Hepatocyte (in vitro differentiated cells): ENCODE data around the gene ACSL4. TPM values are rescaled to one million over a fixed set of nuclear protein-coding genes. Genes with fewer than 3 reads are reported as not detected.

Source experiments
- DNase-seq: peaks from one replicate; pipeline ENCODE4 v3.0.0-alpha.2; 2016; ENCODE audit warnings: low spot score
- H2AFZ ChIP-seq: fragments of 200-600 bp; sonication (generic); 2 replicates; pipeline ENCODE4 v1.6.0; 2016; ENCODE audit warnings: antibody characterized with exemption, mild to moderate bottlenecking
- H3K27ac ChIP-seq: fragments of 200-600 bp; sonication (generic); 2 replicates; pipeline ENCODE4 v1.5.1; 2016; ENCODE audit warnings: mild to moderate bottlenecking
- H3K27me3 ChIP-seq: fragments of 200-600 bp; sonication (generic); 2 replicates; pipeline ENCODE4 v1.6.1; 2016
- H3K36me3 ChIP-seq: fragments of 200-600 bp; sonication (generic); replicated peaks from 2 replicates; pipeline ENCODE4 v1.5.1; 2016; ENCODE audit warnings: low read depth; ENCODE audit not compliant: insufficient read depth
- H3K4me1 ChIP-seq: fragments of 200-600 bp; sonication (generic); 2 replicates; pipeline ENCODE4 v1.5.1; 2016; ENCODE audit warnings: mild to moderate bottlenecking, moderate library complexity; ENCODE audit not compliant: insufficient read depth
- H3K4me2 ChIP-seq: fragments of 200-600 bp; sonication (generic); 2 replicates; pipeline ENCODE4 v1.6.0; 2016
- H3K4me3 ChIP-seq: fragments of 200-600 bp; sonication (generic); 2 replicates; pipeline ENCODE4 v1.5.1; 2016; ENCODE audit warnings: mild to moderate bottlenecking
- H3K79me2 ChIP-seq: fragments of 200-600 bp; sonication (generic); 2 replicates; pipeline ENCODE4 v1.6.0; 2017; ENCODE audit warnings: mild to moderate bottlenecking
- H3K9me2 ChIP-seq: fragments of 200-600 bp; sonication (generic); replicated peaks from 2 replicates; pipeline ENCODE4 v1.6.0; 2017; ENCODE audit warnings: mild to moderate bottlenecking; ENCODE audit not compliant: insufficient read depth
- H3K9me3 ChIP-seq: fragments of 200-600 bp; sonication (generic); 2 replicates; pipeline ENCODE4 v1.5.1; 2016; ENCODE audit warnings: low read depth, mild to moderate bottlenecking
- H4K20me1 ChIP-seq: fragments of 200-600 bp; sonication (generic); 2 replicates; pipeline ENCODE4 v1.6.0; 2016; ENCODE audit warnings: mild to moderate bottlenecking; ENCODE audit not compliant: insufficient read depth, poor library complexity, severe bottlenecking
- CTCF ChIP-seq: fragments of 200-600 bp; sonication (generic); IDR thresholded peaks from 2 replicates; pipeline ENCODE4 v1.5.1; 2016; ENCODE audit warnings: antibody characterized with exemption, mild to moderate bottlenecking; ENCODE audit not compliant: poor library complexity
- EZH2 ChIP-seq: fragments of 200-600 bp; sonication (generic); IDR thresholded peaks from 2 replicates; pipeline ENCODE4 v1.6.1; 2016; ENCODE audit warnings: antibody characterized with exemption, mild to moderate bottlenecking, borderline replicate concordance
- EZH2phosphoT487 ChIP-seq: fragments of 200-600 bp; sonication (generic); IDR thresholded peaks from one replicate; pipeline ENCODE4 v1.6.1; 2018; ENCODE audit warnings: antibody characterized with exemption, mild to moderate bottlenecking, low read depth, moderate library complexity; ENCODE audit not compliant: unreplicated experiment, severe bottlenecking
- WGBS: methylation state at CpG from one replicate; pipeline ENCODE4 v1.1.6; 2016; ENCODE audit warnings: low lambda C conversion rate; ENCODE audit errors: missing lambda C conversion rate; 5-methylcytosine and 5-hydroxymethylcytosine counted together
- polyA plus RNA-seq: library from polyadenylated mRNA; unstranded; fragments of >200 nt; fragmentation: Nextera tagmentation; extraction: Ambion mirVana; gene quantifications from 2 replicates; pipeline ENCODE4 v1.2.1, GENCODE V29; 2016
- total RNA-seq: library from RNA; depleted of rRNA; stranded (reverse); fragments of >200 nt; gene quantifications from 2 replicates; pipeline ENCODE4 v1.2.3, GENCODE V29; 2014

The ACSL4 gene
- total RNA-seq (213 and 250 TPM in 2 replicates), polyA plus RNA-seq (30.2 and 51.8 TPM in 2 replicates)

- DNase-seq: peak; percentile 91
- Histone ChIP-seq H3K36me3 (no peaks in the 10 kb centered on the region), H4K20me1 (no peaks in the 10 kb centered on the region), H3K4me1 (no peaks in the 10 kb centered on the region), H3K27me3 (no peaks in the 10 kb centered on the region), H3K9me3 (no peaks in the 10 kb centered on the region), H2AFZ (peak within 1 kb of the TSS; percentile 64), H3K4me3 (peak within 1 kb of the TSS; percentile 52), H3K9me2 (no peaks in the 10 kb centered on the region), H3K79me2 (peaks cover 30% of the 10 kb centered on the region), H3K27ac (peak within 1 kb of the TSS; percentile 86), H3K4me2 (peak within 1 kb of the TSS; percentile 76)
- 39% methylated on average over 41 of the region's 89 CpGs for WGBS
- TF ChIP-seq EZH2 (no peak), EZH2phosphoT487 (no peak), CTCF (no peak)
Observed at GRCh38 chrX:109732807-109733612, at the start of gene ACSL4. TSS of gene ACSL4 (minus strand) at chrX:109733257. CDS start at chrX:109683363, 49,894 bp downstream.

- Histone ChIP-seq H3K9me2 (no peaks in the 10 kb centered on the region), H3K4me3 (no peak overlapping the region), H2AFZ (no peak overlapping the region), H3K27me3 (no peaks in the 10 kb centered on the region), H3K79me2 (no peaks in the 10 kb centered on the region), H3K4me2 (no peak overlapping the region), H3K27ac (no peak overlapping the region), H4K20me1 (no peaks in the 10 kb centered on the region), H3K36me3 (no peaks in the 10 kb centered on the region), H3K4me1 (no peaks in the 10 kb centered on the region), H3K9me3 (no peaks in the 10 kb centered on the region)
- no peak for TF ChIP-seq EZH2phosphoT487
- no peak for TF ChIP-seq EZH2
- TF ChIP-seq CTCF: no peak
- 82% methylated on average over 4 of the region's 4 CpGs for WGBS
- DNase-seq: no peak
Observed at GRCh38 chrX:109777749-109778148, 44.7 kb upstream of the ACSL4 start.

- 67% methylated on average over 4 of the region's 4 CpGs for WGBS
- TF ChIP-seq EZH2phosphoT487 (no peak), CTCF (no peak), EZH2 (no peak)
- no peaks in the 10 kb centered on the region for H3K36me3 ChIP-seq
Observed at GRCh38 chrX:109776986-109777385, 43.9 kb upstream of the ACSL4 start.

More at GRCh38 chrX:109776986-109777385, 43.9 kb upstream of the ACSL4 start:
- Histone ChIP-seq H2AFZ (no peak overlapping the region), H3K9me3 (no peaks in the 10 kb centered on the region), H3K4me1 (no peaks in the 10 kb centered on the region), H3K9me2 (no peaks in the 10 kb centered on the region), H3K27me3 (no peaks in the 10 kb centered on the region), H3K4me3 (no peak overlapping the region), H3K79me2 (no peaks in the 10 kb centered on the region), H3K4me2 (no peak overlapping the region), H3K27ac (no peak overlapping the region), H4K20me1 (no peaks in the 10 kb centered on the region)
- no peak for DNase-seq
